HG03039 (cell line): ENCODE measurements around the gene BOLA3.
A peak's percentile ranks its signal among the peaks of the same experiment; 100 is the strongest.
"Not testable (repeated sequence)": the region's sequence is repeated elsewhere in the genome, so short reads cannot be mapped to it uniquely, and the experiment has no call there.

Experiments used
- ATAC-seq: cut with Tn5 transposase; IDR thresholded peaks from one replicate; pipeline ENCODE4 v1.9.1; 2021; ENCODE audit warnings: mild to moderate bottlenecking, moderate library complexity; ENCODE audit not compliant: unreplicated experiment

Gene BOLA3

DNA sequence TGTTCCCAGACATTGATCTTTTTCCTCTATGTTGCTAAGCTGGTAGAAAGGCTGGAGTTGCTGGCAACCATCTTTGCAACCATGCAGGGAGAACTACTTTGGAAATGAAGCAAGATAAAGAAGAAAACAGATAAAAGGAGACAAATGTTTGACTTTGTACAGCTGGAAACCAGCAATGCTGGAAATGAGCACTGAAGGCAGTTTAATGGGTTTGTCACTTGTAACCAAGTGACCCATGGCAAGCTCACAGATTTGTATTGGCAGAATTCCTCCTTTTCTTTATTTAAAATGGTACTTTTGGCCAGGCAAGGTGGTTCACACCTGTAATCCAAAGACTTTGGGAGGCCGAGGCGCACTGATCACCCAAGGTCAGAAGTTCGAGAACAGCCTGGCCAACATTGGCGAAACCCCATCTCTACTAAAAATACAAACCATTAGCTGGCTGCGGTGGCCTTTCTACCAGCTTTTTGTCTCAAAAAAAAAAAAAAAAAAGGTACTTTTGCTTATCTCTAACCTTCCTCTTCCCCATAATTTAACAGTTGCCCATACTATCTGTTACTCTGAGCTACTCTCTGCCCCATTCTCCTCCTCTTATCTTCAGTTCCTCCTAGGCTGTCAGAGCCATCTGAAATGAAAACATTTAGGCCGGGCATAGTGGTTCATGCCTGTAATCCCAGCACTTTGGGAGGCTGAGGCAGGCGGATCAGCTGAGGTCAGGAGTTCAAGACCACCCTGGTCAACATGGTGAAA, 2.0 kb upstream of the BOLA3 start:
- ATAC-seq = no peak

DNA sequence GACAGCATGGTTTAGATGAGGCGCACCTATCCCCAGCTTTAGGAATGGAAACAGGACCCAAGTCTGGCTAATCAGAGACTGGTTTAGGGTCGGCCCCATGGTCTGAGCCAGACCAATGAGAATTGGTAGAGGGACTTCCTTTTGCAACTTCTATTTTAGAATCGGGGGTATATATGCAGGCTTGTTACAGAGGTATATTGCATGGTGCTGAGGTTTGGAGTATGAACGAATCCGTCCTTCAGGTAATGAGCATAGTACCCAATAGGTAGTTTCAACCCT, 1.5 kb upstream of the BOLA3 start:
- ATAC-seq = no peak

- ATAC-seq = no peak
Observed at GRCh38 chr2:74148457-74149246, 940 bp upstream of the BOLA3 start.

GRCh38 chr2:74146929-74147726, 584 bp downstream of the BOLA3 start:
- no peak for ATAC-seq

- no peak for ATAC-seq
Observed at GRCh38 chr2:74142340-74142739, 5.4 kb downstream of the BOLA3 start.

DNA sequence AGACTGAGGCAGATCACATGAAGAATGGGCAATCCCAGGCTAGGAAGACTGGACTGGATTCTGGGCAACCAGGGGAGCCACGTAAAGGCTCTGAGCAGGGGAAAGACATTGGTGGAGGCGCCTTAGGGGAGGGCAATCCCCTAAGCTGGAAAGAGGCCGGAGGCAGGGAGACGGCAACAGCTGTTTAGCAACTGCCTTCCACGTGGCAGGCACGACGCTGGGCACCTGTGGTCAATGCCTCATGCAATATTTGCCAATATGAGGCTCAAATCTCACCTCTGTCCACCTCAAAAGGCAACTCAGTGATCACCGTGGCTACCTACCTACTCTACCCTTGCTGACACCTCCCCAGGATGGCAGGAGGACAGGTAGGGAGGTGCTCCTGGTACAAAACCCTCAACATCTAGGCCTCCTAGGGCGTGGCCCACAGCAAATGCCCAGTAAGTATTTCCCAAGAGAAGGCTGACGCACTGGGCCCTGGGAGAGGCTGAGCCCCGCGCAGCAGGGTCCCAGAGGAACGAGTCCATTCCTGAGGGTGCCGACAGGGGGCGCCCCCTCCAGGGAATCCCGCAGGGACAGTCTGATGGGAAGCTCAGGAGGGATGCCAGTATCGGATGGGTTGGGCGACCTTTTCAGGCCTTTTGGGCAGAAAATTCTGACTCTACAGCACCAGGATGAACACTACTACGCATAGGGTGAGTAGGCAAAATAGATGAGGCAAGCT, 8.9 kb downstream of the BOLA3 start:
- no peak for ATAC-seq

GRCh38 chr2:74137651-74138599, 9.8 kb downstream of the BOLA3 start:
- ATAC-seq = no peak

DNA sequence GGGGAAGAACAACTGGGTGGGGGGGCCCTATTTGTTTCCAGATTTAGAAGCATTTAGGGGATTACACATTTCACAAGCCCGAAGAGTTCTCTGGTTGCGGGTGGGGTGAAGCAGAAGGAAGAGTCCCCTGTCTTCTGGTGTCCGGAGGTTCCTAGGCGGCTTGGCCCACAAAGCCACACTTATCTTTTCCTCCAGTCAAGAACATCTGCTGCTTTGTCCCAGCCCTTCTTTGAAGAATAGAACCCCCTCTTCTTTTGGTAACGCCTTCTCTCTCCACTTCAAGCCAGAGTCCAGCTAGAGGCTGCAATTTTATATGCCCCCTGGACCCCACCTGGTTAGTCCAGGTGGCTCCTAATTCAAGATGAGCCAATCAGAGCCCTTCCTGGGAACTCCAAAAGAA, 15.8 kb downstream of the BOLA3 start:
- no peak for ATAC-seq

- ATAC-seq = no peak
Observed at GRCh38 chr2:74130211-74130995, 17.3 kb downstream of the BOLA3 start.

GRCh38 chr2:74128206-74128605, 19.5 kb downstream of the BOLA3 start:
- no peak for ATAC-seq

DNA sequence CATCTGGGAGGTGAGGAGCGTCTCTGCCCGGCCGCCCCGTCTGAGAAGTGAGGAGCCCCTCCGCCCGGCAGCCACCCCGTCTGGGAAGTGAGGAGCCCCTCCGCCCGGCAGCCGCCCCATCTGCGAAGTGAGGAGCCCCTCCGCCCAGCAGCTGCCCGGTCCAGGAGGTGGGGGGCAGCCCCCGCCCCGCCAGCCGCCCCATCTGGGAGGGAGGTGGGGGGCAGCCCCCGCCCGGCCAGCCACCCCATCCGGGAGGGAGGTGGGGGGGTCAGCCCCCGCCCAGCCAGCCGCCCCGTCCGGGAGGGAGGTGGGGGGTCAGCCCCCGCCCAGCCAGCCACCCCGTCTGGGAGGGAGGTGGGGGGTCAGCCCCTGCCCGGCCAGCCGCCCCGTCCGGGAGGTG, 23.8 kb downstream of the BOLA3 start:
- not testable (repeated sequence) for ATAC-seq

- not testable (repeated sequence) for ATAC-seq
Observed at GRCh38 chr2:74121846-74122245, 25.9 kb downstream of the BOLA3 start.

- ATAC-seq = peak; percentile 93
Observed at GRCh38 chr2:74119912-74120825, 27.5 kb downstream of the BOLA3 start.

DNA sequence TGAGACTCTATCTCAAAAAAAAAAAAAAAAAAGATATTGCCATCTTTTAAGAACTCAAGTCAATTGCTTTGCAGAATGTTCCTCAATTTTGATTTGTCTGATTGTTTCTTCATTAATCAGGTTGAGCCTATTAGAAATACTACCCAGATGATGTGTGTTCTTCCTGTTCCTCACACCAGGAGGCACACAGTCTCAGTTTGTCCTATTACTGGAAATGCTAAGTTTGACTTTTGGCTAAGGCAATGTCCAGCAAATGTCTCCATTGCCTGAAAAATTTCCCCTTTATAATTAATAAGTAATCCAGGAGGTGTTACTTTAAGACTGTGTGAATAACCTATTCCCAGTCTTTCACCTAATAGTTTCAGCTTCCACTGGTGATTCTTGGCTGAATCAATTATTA, 28.4 kb downstream of the BOLA3 start:
- no peak for ATAC-seq

GRCh38 chr2:74111380-74111779, 36.3 kb downstream of the BOLA3 start:
- ATAC-seq = no peak

- no peak for ATAC-seq
Observed at GRCh38 chr2:74110537-74110936, 37.2 kb downstream of the BOLA3 start.

- ATAC-seq = no peak
Observed at GRCh38 chr2:74109551-74109950, 38.2 kb downstream of the BOLA3 start.

DNA sequence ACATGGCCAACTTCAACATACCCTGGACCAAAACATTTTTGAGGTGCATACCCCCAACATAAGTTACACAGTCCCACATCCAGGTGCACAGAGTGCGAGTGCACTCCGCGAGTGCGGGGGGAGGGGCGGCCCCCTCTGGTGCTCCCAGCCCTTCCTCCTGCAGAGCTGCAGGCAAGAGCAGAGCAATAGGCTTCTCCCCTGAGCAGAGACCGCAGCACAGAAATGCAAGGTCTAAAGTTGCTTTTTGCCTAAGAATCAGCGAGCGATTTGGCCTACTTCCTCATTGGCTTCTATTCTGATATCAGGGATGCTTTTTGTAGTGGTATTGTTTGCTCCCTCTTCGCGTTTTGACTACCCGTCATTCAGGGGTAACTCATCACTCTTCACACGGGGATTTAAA, 40.6 kb downstream of the BOLA3 start:
- ATAC-seq = no peak
